GM12878 (cell line): ENCODE data around the gene PSMD10. TPM values are rescaled to one million over a fixed set of nuclear protein-coding genes. Genes with fewer than 3 reads are reported as not detected.

Experiments
- ASH2L ChIP-seq: fragments of 300-600, 200-600 bp; sonication (generic); IDR thresholded peaks from 2 replicates; pipeline ENCODE4 v1.6.1; 2017; ENCODE audit warnings: low read depth, mild to moderate bottlenecking, borderline replicate concordance
- BCL3 ChIP-seq: IDR thresholded peaks from 2 replicates; pipeline ENCODE4 v1.6.1; 2011; ENCODE audit warnings: borderline replicate concordance, low read depth, mild to moderate bottlenecking, moderate library complexity, low read length; ENCODE audit not compliant: insufficient read depth, poor library complexity, severe bottlenecking
- BCLAF1 ChIP-seq: fragments of 450-650 bp; IDR thresholded peaks from 2 replicates; pipeline ENCODE4 v1.6.1; 2017; ENCODE audit warnings: antibody characterized with exemption, mild to moderate bottlenecking, moderate library complexity
- CBX3 ChIP-seq: fragments of 200-600 bp; sonication (generic); IDR thresholded peaks from 2 replicates; pipeline ENCODE4 v1.6.1; 2016; ENCODE audit warnings: low read depth, borderline replicate concordance
- CHD1 ChIP-seq: IDR thresholded peaks from 2 replicates; pipeline ENCODE4 v1.6.1; 2012; ENCODE audit warnings: low read depth, low read length, improper control_type of control experiment
- CREM ChIP-seq: IDR thresholded peaks from 2 replicates; pipeline ENCODE4 v1.6.1; 2014; ENCODE audit warnings: antibody characterized with exemption, low read depth
- ESRRA ChIP-seq: IDR thresholded peaks from 2 replicates; pipeline ENCODE4 v1.6.1; 2012; ENCODE audit warnings: mild to moderate bottlenecking, low read length, improper control_type of control experiment
- FOS ChIP-seq: IDR thresholded peaks from 3 replicates; pipeline ENCODE4 v1.6.1; 2011; ENCODE audit warnings: borderline replicate concordance; ENCODE audit not compliant: insufficient read length; ENCODE audit errors: extremely low read depth
- HCFC1 ChIP-seq: fragments of 150-350 bp; IDR thresholded peaks from 2 replicates; pipeline ENCODE4 v1.6.1; 2014; ENCODE audit warnings: low read length
- KLF5 ChIP-seq: fragments of 450-650 bp; IDR thresholded peaks from 2 replicates; pipeline ENCODE4 v1.6.1; 2014; ENCODE audit warnings: mild to moderate bottlenecking; ENCODE audit not compliant: partially characterized antibody
- LARP7 ChIP-seq: fragments of 450-650 bp; IDR thresholded peaks from 2 replicates; pipeline ENCODE4 v1.6.1; 2017; ENCODE audit warnings: mild to moderate bottlenecking
- NFXL1 ChIP-seq: fragments of 450-650 bp; IDR thresholded peaks from 2 replicates; pipeline ENCODE4 v1.6.1; 2017; ENCODE audit warnings: antibody characterized with exemption, mild to moderate bottlenecking, borderline replicate concordance
- NR2F1 ChIP-seq: fragments of 450-650 bp; conservative IDR thresholded peaks from 2 replicates; pipeline ENCODE4 v1.6.1; 2017; ENCODE audit warnings: mild to moderate bottlenecking
- POLR2AphosphoS2 ChIP-seq: IDR thresholded peaks from 2 replicates; pipeline ENCODE4 v1.6.1; 2011; ENCODE audit warnings: low read depth, mild to moderate bottlenecking, low read length, improper control_type of control experiment, moderate library complexity
- POLR2AphosphoS5 ChIP-seq: IDR thresholded peaks from 2 replicates; pipeline ENCODE4 v1.6.1; 2011; ENCODE audit warnings: mild to moderate bottlenecking, low read length, inconsistent platforms
- RAD21 ChIP-seq: IDR thresholded peaks from 2 replicates; pipeline ENCODE4 v1.6.1; 2011; ENCODE audit warnings: mild to moderate bottlenecking, low read depth, low read length, moderate library complexity; ENCODE audit not compliant: insufficient read depth
- RB1 ChIP-seq: fragments of 450-650 bp; formaldehyde crosslinking; IDR thresholded peaks from 2 replicates; pipeline ENCODE4 v1.6.1; 2017; ENCODE audit warnings: mild to moderate bottlenecking, borderline replicate concordance
- REST ChIP-seq: IDR thresholded peaks from 2 replicates; pipeline ENCODE4 v1.6.1; 2012; ENCODE audit warnings: mild to moderate bottlenecking, low read depth, low read length
- SMAD5 ChIP-seq: IDR thresholded peaks from 2 replicates; pipeline ENCODE4 v1.6.1; 2016; ENCODE audit warnings: antibody characterized with exemption, low read depth
- STAT3 ChIP-seq: IDR thresholded peaks from 2 replicates; pipeline ENCODE4 v1.6.1; 2011; ENCODE audit warnings: low read depth, low read length, improper control_type of control experiment
- SUZ12 ChIP-seq: fragments of 200-600 bp; sonication (generic); IDR thresholded peaks from one replicate; pipeline ENCODE4 v1.6.1; 2018; ENCODE audit warnings: antibody characterized with exemption, mild to moderate bottlenecking; ENCODE audit not compliant: unreplicated experiment
- TCF7 ChIP-seq: IDR thresholded peaks from 2 replicates; pipeline ENCODE4 v1.6.1; 2014; ENCODE audit warnings: antibody characterized with exemption, borderline replicate concordance
- YY1 ChIP-seq: IDR thresholded peaks from 2 replicates; pipeline ENCODE4 v1.6.1; 2011; ENCODE audit warnings: low read depth, mild to moderate bottlenecking, low read length
- ZNF622 ChIP-seq: fragments of 450-650 bp; IDR thresholded peaks from 2 replicates; pipeline ENCODE4 v1.6.1; 2017; ENCODE audit warnings: mild to moderate bottlenecking, inconsistent platforms
- ZZZ3 ChIP-seq: IDR thresholded peaks from 2 replicates; pipeline ENCODE4 v1.6.1; 2011; ENCODE audit warnings: low read depth; ENCODE audit not compliant: control insufficient read depth, insufficient read length
- polyA plus RNA-seq, 11 experiments: library from polyadenylated mRNA; depleted of rRNA in 4 of 11; unstranded in 6 of 11; stranded (reverse) in 5 of 11; fragments of >200 nt; fragmentation: Nextera tagmentation in 4 of 11; fragmentation: Illumina TruSeq in 1 of 11; extraction: Ambion mirVana in 4 of 11; extraction: Trizol in 1 of 11; gene quantifications; 1 replicate in 1 of 11; 2 replicates in 10 of 11; pipeline versions ENCODE4 v1.2.1 to v1.2.3, GENCODE V29; 2011 to 2016; ENCODE audit warnings: inconsistent platforms in 2 of 11, missing spikeins in 2 of 11, low read depth in 1 of 11
- total RNA-seq, 4 experiments: library from RNA; depleted of rRNA in 3 of 4; stranded (reverse); fragments of >200 nt in 3 of 4; fragmentation: Illumina TruSeq in 1 of 4; extraction: Trizol in 1 of 4; gene quantifications; 2 replicates each; pipeline versions ENCODE4 v1.2.1 to v1.2.3, GENCODE V29; 2013 to 2021

PSMD10 gene
- total and polyA plus RNA-seq, 10 of the 15 experiments (the other 5 are each of a cell fraction or from before 2014, with no cell fraction given): 46.9 to 152 (median 75.4) TPM

GRCh38 chrX:108091264-108091877, at the start of gene PSMD10, which contains the start of gene ATG4A (continued):
- TF ChIP-seq REST: no peak
- no peak for TF ChIP-seq RAD21
- no peak for TF ChIP-seq ESRRA
- 0 out of 2 replicates have a peak, but pooled peaks have one; percentile 58 for TF ChIP-seq YY1
- TF ChIP-seq POLR2AphosphoS2: no peak
- no peak for TF ChIP-seq BCL3
- TF ChIP-seq SMAD5: no peak
- peak; percentile 94 for TF ChIP-seq HCFC1
- no peak for TF ChIP-seq CBX3
- no peak for TF ChIP-seq FOS
- TF ChIP-seq STAT3: no peak
- TF ChIP-seq RB1: no peak
- no peak for TF ChIP-seq KLF5
- TF ChIP-seq CREM: peak; percentile 86
- TF ChIP-seq NR2F1: no peak
- no peak for TF ChIP-seq BCLAF1
- TF ChIP-seq ASH2L: no peak
- TF ChIP-seq ZNF622: no peak
- no peak for TF ChIP-seq SUZ12
- TF ChIP-seq CHD1: no peak
- TF ChIP-seq NFXL1: no peak
- TF ChIP-seq TCF7: no peak
- no peak for TF ChIP-seq ZZZ3
- TF ChIP-seq LARP7: no peak
- TF ChIP-seq POLR2AphosphoS5: peak; percentile 62
